Measurements from ENCODE around the gene PALB2. TPM values are rescaled to one million over a fixed set of nuclear protein-coding genes. Genes with fewer than 3 reads are reported as not detected.

Gene PALB2
- total RNA-seq, 1 experiment from 2014 or later = 28.0 TPM

Other genes starting within 250 kb of the PALB2 start
- 28.2 and 29.4 TPM in 2 replicates for gene COG7, start 188.1 kb downstream of the PALB2 start, total RNA-seq (2022)
- gene GGA2, start 130.8 kb downstream of the PALB2 start, total RNA-seq (2022) = 81.6 and 90.4 TPM in 2 replicates
- gene EARS2, start 84.0 kb downstream of the PALB2 start, total RNA-seq (2022) = 45.9 and 46.9 TPM in 2 replicates
- gene UBFD1, start 83.6 kb downstream of the PALB2 start, total RNA-seq (2022) = 121 and 125 TPM in 2 replicates
- 143 and 150 TPM in 2 replicates for gene NDUFAB1, start 45.0 kb downstream of the PALB2 start, total RNA-seq (2022)
- 152 and 155 TPM in 2 replicates for gene DCTN5, start 156 bp upstream of the PALB2 start, total RNA-seq (2022)
- gene PLK1, start 37.6 kb upstream of the PALB2 start, total RNA-seq (2022) = 122 and 136 TPM in 2 replicates
- gene ERN2, start 71.9 kb upstream of the PALB2 start, total RNA-seq (2022) = 3.2 and 9.3 TPM in 2 replicates
- not detected in 2 replicates for gene CHP2, start 113.7 kb upstream of the PALB2 start, total RNA-seq (2022)
- not detected in 2 replicates for gene PRKCB, start 194.7 kb upstream of the PALB2 start, total RNA-seq (2022)

Measured in Calu3 (cell line).